Measurements from ENCODE around the gene VAPA. TPM values are rescaled to one million over a fixed set of nuclear protein-coding genes. Genes with fewer than 3 reads are reported as not detected.

Gene VAPA
- total and polyA plus RNA-seq, 9 of the 15 experiments (the other 6 are each of a cell fraction or from before 2014, with no cell fraction given): 219 to 902 (median 526) TPM

DNA sequence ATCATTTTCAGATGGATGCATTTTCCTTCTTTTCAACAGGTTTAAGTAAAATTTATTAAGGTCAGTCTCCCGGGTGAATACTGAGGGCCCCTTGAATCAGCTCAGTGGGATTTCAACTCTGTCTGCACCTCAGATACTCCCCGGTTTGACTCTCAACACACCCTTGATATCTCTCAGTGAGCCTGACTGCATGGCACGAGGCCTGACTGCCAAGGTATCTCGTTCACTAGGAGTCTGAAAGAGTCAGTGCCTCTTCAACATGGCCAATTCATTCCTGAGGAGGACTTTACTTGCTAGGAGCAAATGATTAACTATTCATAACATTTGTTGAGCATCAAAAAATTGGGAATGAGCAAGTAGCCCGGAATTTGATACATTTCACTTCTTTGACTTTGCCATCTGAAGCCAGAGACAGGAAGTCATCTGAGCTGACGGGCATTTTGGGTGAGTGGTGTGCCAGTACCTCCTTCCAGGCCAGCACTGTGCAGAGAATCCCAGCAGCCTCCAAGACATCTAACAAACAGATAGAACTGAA is 81.0 kb downstream of the VAPA start:
- ATAC-seq: no peak
- Histone ChIP-seq H3K79me2 (ENCODE audit: control insufficient read depth, insufficient read depth, low read length) (no peaks in the 10 kb centered on the region), H3K4me1 (replicated peaks in 1 of 2; ENCODE audit: control insufficient read depth in 2 of 2, insufficient read depth in 2 of 2, low read length in 2 of 2) (no peaks in the 10 kb centered on the region), H3K4me2 (ENCODE audit: insufficient read depth, low read length) (no peak overlapping the region), H3K9me1 (ENCODE audit: control insufficient read depth, insufficient read depth, low read length) (no peaks in the 10 kb centered on the region), H3K27ac (ENCODE audit: extremely low read depth, low read depth, low read length) (no peak overlapping the region), H4K20me1 (replicated peaks; ENCODE audit: control insufficient read depth, insufficient read depth, low read length) (no peaks in the 10 kb centered on the region), H3K27me3 (ENCODE audit: control insufficient read depth in 2 of 2, insufficient read depth in 2 of 2, low read length in 2 of 2) (peaks cover 41 to 61% of the 10 kb centered on the region in 2 experiments), H3K4me3 (no peak overlapping the region), H2AFZ (ENCODE audit: low read depth, low read length) (no peak overlapping the region), H3K9me3 (replicated peaks; ENCODE audit: control insufficient read depth, insufficient read depth, low read depth, low read length) (no peaks in the 10 kb centered on the region), H3K9ac (ENCODE audit: insufficient read depth in 1 of 2, low read depth in 2 of 2, low read length in 2 of 2) (no peak overlapping the region), H3K36me3 (ENCODE audit: control insufficient read depth, insufficient read depth, low read length) (no peaks in the 10 kb centered on the region)
- intact Hi-C loops (cut with micrococcal nuclease): no loop called here
- TF ChIP-seq POU5F1 (IDR thresholded peaks at IDR 0.05; ENCODE audit: borderline replicate concordance, low read depth, low read length, partially characterized antibody) (no peak), ELF4 (CRISPR knock-in tag; IDR thresholded peaks at IDR 0.05) (no peak), SUPT5H (IDR thresholded peaks at IDR 0.05) (no peak), ESRRA (IDR thresholded peaks at IDR 0.05; ENCODE audit: borderline replicate concordance, low read depth) (no peak), RAD51 (IDR thresholded peaks at IDR 0.05; ENCODE audit: borderline replicate concordance, low read depth) (0 out of 2 replicates have a peak, but pooled peaks have one; percentile 28), TFE3 (CRISPR knock-in tag; IDR thresholded peaks at IDR 0.05) (peak; percentile 22; the same call in 1 of the 2 replicates)
- TF ChIP-seq, protein P1, sequence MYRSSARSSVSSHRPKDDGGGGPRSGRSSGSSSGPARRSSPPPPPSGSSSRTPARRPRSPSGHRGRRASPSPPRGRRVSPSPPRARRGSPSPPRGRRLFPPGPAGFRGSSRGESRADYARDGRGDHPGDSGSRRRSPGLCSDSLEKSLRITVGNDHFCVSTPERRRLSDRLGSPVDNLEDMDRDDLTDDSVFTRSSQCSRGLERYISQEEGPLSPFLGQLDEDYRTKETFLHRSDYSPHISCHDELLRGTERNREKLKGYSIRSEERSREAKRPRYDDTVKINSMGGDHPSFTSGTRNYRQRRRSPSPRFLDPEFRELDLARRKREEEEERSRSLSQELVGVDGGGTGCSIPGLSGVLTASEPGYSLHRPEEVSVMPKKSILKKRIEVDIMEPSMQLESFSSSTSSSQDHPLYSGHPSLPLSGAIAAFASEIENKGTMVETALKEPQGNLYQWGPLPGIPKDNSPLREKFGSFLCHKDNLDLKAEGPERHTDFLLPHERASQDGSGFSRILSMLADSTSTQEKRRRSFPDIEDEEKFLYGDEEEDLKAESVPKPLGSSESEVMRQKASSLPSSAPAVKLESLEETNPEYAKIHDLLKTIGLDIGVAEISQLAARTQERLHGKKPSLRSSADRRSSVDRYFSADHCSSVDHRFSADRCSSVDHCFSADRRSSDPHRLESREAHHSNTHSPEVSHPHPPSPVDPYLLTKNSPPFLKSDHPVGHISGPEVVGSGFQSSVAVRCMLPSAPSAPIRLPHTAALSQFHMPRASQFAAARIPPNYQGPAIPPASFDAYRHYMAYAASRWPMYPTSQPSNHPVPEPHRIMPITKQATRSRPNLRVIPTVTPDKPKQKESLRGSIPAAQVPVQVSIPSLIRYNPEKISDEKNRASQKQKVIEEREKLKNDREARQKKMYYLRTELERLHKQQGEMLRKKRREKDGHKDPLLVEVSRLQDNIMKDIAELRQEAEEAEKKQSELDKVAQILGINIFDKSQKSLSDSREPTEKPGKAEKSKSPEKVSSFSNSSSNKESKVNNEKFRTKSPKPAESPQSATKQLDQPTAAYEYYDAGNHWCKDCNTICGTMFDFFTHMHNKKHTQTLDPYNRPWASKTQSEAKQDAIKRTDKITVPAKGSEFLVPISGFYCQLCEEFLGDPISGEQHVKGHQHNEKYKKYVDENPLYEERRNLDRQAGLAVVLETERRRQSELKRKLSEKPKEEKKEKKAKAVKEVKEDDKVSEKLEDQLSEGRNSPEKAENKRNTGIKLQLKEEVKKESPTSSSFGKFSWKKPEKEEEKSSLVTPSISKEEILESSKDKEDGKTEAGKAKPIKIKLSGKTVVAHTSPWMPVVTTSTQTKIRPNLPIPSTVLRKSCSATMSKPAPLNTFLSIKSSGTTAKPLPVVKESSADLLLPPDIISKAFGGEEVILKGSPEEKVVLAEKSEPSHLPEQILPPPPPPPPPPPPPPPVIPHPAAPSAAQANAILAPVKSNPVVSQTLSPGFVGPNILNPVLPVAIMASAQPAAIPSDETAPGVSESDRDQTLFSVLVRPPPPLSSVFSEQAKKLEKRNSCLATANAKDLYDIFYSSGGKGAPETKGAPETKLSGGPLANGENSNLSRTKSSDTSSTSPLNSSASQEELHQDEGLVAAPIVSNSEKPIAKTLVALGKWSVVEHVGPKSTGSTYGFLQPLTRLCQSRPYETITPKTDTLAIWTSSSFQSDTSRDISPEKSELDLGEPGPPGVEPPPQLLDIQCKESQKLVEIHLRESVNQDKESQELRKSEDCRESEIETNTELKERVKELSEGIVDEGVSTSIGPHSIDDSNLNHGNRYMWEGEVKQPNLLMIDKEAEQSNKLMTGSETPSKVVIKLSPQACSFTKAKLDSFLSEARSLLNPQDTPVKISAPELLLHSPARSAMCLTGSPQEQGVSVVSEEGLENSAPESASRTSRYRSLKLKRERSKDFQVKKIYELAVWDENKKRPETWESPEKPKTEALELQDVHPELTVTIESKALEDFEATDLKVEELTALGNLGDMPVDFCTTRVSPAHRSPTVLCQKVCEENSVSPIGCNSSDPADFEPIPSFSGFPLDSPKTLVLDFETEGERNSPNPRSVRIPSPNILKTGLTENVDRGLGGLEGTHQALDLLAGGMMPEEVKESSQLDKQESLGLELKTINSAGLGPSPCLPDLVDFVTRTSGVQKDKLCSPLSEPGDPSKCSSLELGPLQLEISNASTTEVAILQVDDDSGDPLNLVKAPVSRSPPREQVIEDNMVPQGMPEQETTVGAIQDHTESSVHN (IDR thresholded peaks at IDR 0.05; ENCODE audit: borderline replicate concordance in 1 of 2, low read depth in 1 of 2): no peak
- no TSS peak for BruUV-seq (replicated peaks)
- ChIA-PET POLR2A (interaction anchor here (0.6 kb wide), 1 partner anchor 10 kb away, joined by 3 read pairs; no protein-coding TSS in a partner anchor), CTCF (ENCODE audit: low intra/inter-chr PET ratio) (no interaction called here)
- no peak for FAIRE-seq
- under 1% methylated on average over 6 of the region's 6 CpGs for WGBS (ENCODE audit: insufficient coverage, low coverage, missing lambda C conversion rate)
- no peak for DNase-seq (ENCODE audit: extremely low read depth in 1 of 4, low spot score in 3 of 4)
- in situ Hi-C loops (cut with MboI): no loop called here
